CD14-positive monocyte (primary cell): ENCODE results near the gene ACHE. TPM values are rescaled to one million over a fixed set of nuclear protein-coding genes. Genes with fewer than 3 reads are reported as not detected.

Source experiments
- DNase-seq, 3 donors: peaks; one replicate each; pipeline ENCODE4 v3.0.0-alpha.2; 2011 to 2022
- H2AFZ ChIP-seq: 2 replicates; pipeline ENCODE4 v1.6.0; 2012; ENCODE audit warnings: mild to moderate bottlenecking, low read depth, low read length, inconsistent platforms; ENCODE audit not compliant: insufficient read depth, poor library complexity, severe bottlenecking
- H3K27ac ChIP-seq, 2 donors: 1 replicate in 1 of 2; 2 replicates in 1 of 2; pipeline ENCODE4 v1.5.1; 2012 to 2013; ENCODE audit warnings: low read length in 2 of 2, control low read depth in 1 of 2, inconsistent platforms in 1 of 2, low read depth in 1 of 2, mild to moderate bottlenecking in 1 of 2
- H3K27me3 ChIP-seq, 2 donors: one replicate each; pipeline versions ENCODE4 v1.6.0 to v1.6.1; 2011 to 2013; ENCODE audit warnings: low read length in 2 of 2; ENCODE audit not compliant: control insufficient read depth in 2 of 2, insufficient read depth in 2 of 2
- H3K36me3 ChIP-seq, 2 donors: replicated peaks in 1 of 2; 1 replicate in 1 of 2; 2 replicates in 1 of 2; pipeline versions ENCODE4 v1.5.1 to v1.6.1; 2012 to 2013; ENCODE audit warnings: low read length in 2 of 2, control low read depth in 1 of 2, inconsistent platforms in 1 of 2, mild to moderate bottlenecking in 1 of 2; ENCODE audit not compliant: insufficient read depth in 2 of 2, control insufficient read depth in 1 of 2
- H3K4me1 ChIP-seq, 2 donors: 1 replicate in 1 of 2; 2 replicates in 1 of 2; pipeline versions ENCODE4 v1.5.1 to v1.6.1; 2012 to 2013; ENCODE audit warnings: low read length in 2 of 2, control low read depth in 1 of 2, inconsistent platforms in 1 of 2, mild to moderate bottlenecking in 1 of 2, moderate library complexity in 1 of 2; ENCODE audit not compliant: insufficient read depth in 2 of 2, control insufficient read depth in 1 of 2
- H3K4me2 ChIP-seq: replicated peaks from 2 replicates; pipeline ENCODE3; 2012; ENCODE audit warnings: low read length, moderate library complexity, mild to moderate bottlenecking; ENCODE audit not compliant: poor library complexity, severe bottlenecking; ENCODE audit errors: extremely low read depth
- H3K4me3 ChIP-seq, 3 experiments: fragments of 200-600 bp in 1 of 3; sonication (generic) in 1 of 3; replicated peaks in 1 of 3; 1 replicate in 2 of 3; 2 replicates in 1 of 3; pipeline ENCODE4 v1.5.1; 2011 to 2013; ENCODE audit warnings: low read length in 3 of 3, mild to moderate bottlenecking in 3 of 3, control low read depth in 2 of 3, low read depth in 2 of 3, inconsistent platforms in 1 of 3, moderate library complexity in 1 of 3
- H3K79me2 ChIP-seq: 2 replicates; pipeline ENCODE4 v1.6.0; 2012; ENCODE audit warnings: mild to moderate bottlenecking, control low read depth, inconsistent platforms, low read length, moderate library complexity; ENCODE audit not compliant: insufficient read depth
- H3K9ac ChIP-seq: 2 replicates; pipeline ENCODE4 v1.6.0; 2017; ENCODE audit warnings: low read length, mild to moderate bottlenecking; ENCODE audit not compliant: insufficient read depth, poor library complexity, severe bottlenecking
- H3K9me3 ChIP-seq, 2 donors: replicated peaks in 1 of 2; 1 replicate in 1 of 2; 2 replicates in 1 of 2; pipeline versions ENCODE4 v1.5.1 to v1.6.1; 2012 to 2013; ENCODE audit warnings: low read length in 2 of 2, control low read depth in 1 of 2; ENCODE audit not compliant: control insufficient read depth in 1 of 2, insufficient read depth in 1 of 2
- H4K20me1 ChIP-seq: 2 replicates; pipeline ENCODE4 v1.6.0; 2012; ENCODE audit warnings: mild to moderate bottlenecking, low read length, control low read depth, moderate library complexity; ENCODE audit not compliant: insufficient read depth
- H3K27ac Mint-ChIP-seq, 7 donors: one replicate each; pipeline ENCODE4 v1.8.0; 2020; ENCODE audit warnings: mild to moderate bottlenecking in 7 of 7, mixed read lengths in 7 of 7, moderate library complexity in 6 of 7, inconsistent platforms in 2 of 7
- H3K27me3 Mint-ChIP-seq, 3 donors: one replicate each; pipeline ENCODE4 v1.8.0; 2021 to 2022; ENCODE audit warnings: low read depth in 3 of 3, mild to moderate bottlenecking in 3 of 3, mixed read lengths in 3 of 3, moderate library complexity in 3 of 3, inconsistent platforms in 1 of 3
- H3K36me3 Mint-ChIP-seq, 2 donors: one replicate each; pipeline ENCODE4 v1.8.0; 2020; ENCODE audit warnings: mixed read lengths in 2 of 2, inconsistent platforms in 1 of 2, mild to moderate bottlenecking in 1 of 2
- H3K4me1 Mint-ChIP-seq: one replicate; pipeline ENCODE4 v1.8.0; 2020; ENCODE audit warnings: mild to moderate bottlenecking, mixed read lengths
- H3K4me3 Mint-ChIP-seq, 2 donors: one replicate each; pipeline ENCODE4 v1.8.0; 2020; ENCODE audit warnings: mild to moderate bottlenecking in 2 of 2, mixed read lengths in 2 of 2, moderate library complexity in 1 of 2
- H3K9me3 Mint-ChIP-seq, 7 donors: one replicate each; pipeline ENCODE4 v1.8.0; 2020 to 2022; ENCODE audit warnings: mixed read lengths in 7 of 7, mild to moderate bottlenecking in 6 of 7, moderate library complexity in 6 of 7, inconsistent platforms in 2 of 7
- WGBS: methylation state at CpG from one replicate; pipeline ENCODE4 v1.1.5; 2013; ENCODE audit warnings: missing lambda C conversion rate; ENCODE audit not compliant: insufficient coverage; 5-methylcytosine and 5-hydroxymethylcytosine counted together
- intact Hi-C, 2 donors: fragments of 100-400 bp; cut with micrococcal nuclease; formaldehyde crosslinking; loops; one replicate each; pipeline versions ENCODE4 v1.15.0 to v1.15.1; 2023
- polyA plus RNA-seq, 3 donors: library from polyadenylated mRNA; depleted of rRNA in 1 of 3; unstranded in 2 of 3; stranded (reverse) in 1 of 3; fragments of 300-500 nt in 2 of 3; fragments of >200 nt in 1 of 3; fragmentation: Illumina TruSeq in 2 of 3; gene quantifications; 1 replicate in 2 of 3; 2 replicates in 1 of 3; pipeline ENCODE4 v1.2.3, GENCODE V29; 2012 to 2021
- small RNA-seq: library from RNA; depleted of rRNA; stranded (forward); fragments of <200 nt; gene quantifications from one replicate; pipeline ENCODE3, GENCODE V24; 2012; ENCODE audit warnings: low read depth; ENCODE audit not compliant: insufficient read length
- TF ChIP-seq, protein P1 (sequence below): fragments of 200-600 bp; IDR thresholded peaks from one replicate; pipeline ENCODE4 v1.8.0; 2022; ENCODE audit warnings: antibody characterized with exemption, mild to moderate bottlenecking

ACHE gene
- polyA plus RNA-seq, 3 donors: 0.19 TPM; not detected in 2

DNA sequence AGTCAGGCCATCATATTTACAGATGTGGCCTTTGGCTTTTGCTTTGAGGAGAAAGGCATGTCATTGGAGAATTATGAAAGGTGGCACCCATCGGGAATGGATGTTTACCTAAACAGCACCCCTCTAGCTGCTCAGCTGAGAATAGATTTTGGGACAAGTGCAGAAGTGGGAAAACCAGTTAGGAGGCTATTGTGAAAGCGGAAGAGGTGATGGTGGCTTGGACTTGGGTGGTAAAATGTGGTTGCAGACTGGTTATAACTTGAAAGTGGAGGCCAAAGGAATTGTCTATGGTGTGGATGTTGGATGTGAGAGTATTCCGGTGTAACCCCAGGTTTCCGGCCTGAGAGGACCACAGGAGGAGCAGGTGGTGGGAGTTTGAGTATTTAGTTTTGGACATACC lies 48.3 kb downstream of the ACHE start:
- TF ChIP-seq, protein P1, sequence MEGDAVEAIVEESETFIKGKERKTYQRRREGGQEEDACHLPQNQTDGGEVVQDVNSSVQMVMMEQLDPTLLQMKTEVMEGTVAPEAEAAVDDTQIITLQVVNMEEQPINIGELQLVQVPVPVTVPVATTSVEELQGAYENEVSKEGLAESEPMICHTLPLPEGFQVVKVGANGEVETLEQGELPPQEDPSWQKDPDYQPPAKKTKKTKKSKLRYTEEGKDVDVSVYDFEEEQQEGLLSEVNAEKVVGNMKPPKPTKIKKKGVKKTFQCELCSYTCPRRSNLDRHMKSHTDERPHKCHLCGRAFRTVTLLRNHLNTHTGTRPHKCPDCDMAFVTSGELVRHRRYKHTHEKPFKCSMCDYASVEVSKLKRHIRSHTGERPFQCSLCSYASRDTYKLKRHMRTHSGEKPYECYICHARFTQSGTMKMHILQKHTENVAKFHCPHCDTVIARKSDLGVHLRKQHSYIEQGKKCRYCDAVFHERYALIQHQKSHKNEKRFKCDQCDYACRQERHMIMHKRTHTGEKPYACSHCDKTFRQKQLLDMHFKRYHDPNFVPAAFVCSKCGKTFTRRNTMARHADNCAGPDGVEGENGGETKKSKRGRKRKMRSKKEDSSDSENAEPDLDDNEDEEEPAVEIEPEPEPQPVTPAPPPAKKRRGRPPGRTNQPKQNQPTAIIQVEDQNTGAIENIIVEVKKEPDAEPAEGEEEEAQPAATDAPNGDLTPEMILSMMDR: no peak
- intact Hi-C loops: no loop called here
- Histone ChIP-seq H3K27me3 (peaks cover 0 to 2% of the 10 kb centered on the region in 2 donors), H3K9me3 (no peaks in the 10 kb centered on the region), H4K20me1 (peaks cover 3% of the 10 kb centered on the region), H3K9ac (no peak overlapping the region), H3K79me2 (peaks cover 5% of the 10 kb centered on the region), H2AFZ (no peak overlapping the region), H3K27ac (no peak overlapping the region), H3K4me1 (peaks cover 7 to 8% of the 10 kb centered on the region in 2 donors), H3K4me3 (no peak overlapping the region), H3K4me2 (no peak overlapping the region), H3K36me3 (no peaks in the 10 kb centered on the region)
- 100% methylated on average over 3 of the region's 4 CpGs for WGBS
- Mint-ChIP-seq H3K27me3 (peaks cover 0 to 8% (median 0%) of the 10 kb centered on the region in 3 donors), H3K36me3 (no peaks in the 10 kb centered on the region), H3K4me3 (no peak overlapping the region), H3K4me1 (peaks cover 7% of the 10 kb centered on the region), H3K9me3 (no peaks in the 10 kb centered on the region), H3K27ac (no peak overlapping the region)
- DNase-seq: no peak

DNA sequence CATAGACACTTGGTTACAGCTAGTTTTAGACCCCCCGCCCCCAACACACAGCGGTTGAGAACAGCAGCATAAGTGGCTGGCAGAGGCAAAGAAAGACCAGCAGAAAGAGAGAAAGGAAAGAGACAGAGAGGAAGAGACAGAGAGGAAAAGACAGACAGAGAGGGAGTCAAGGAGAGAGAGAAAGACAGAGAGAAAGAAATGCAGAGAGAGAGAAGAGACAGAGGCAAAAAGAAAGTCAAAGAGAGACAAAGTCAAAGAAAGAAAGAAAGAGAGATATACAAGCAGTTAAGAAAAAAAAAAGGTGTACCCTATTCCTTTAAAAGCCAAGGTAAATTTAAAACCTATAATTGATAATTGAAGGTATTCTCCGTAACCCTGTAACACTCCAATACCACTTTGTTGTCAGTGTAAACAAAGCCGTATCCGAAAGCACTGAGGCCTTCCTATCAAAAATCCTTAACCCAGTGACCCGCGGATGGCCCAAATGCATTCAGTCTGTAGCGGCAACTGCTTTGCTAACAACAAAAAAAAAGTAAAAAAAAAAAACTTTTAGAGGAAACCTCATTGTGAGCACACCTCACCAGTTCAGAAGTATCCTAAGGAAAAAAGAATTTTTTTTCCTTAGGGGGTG lies 55.1 kb downstream of the ACHE start:
- Mint-ChIP-seq H3K9me3 (no peaks in the 10 kb centered on the region), H3K4me1 (peaks cover 18% of the 10 kb centered on the region), H3K27me3 (peaks cover 2 to 5% (median 2%) of the 10 kb centered on the region in 3 donors), H3K27ac (no peak overlapping the region), H3K4me3 (no peak overlapping the region), H3K36me3 (no peaks in the 10 kb centered on the region)
- Histone ChIP-seq H3K9me3 (no peaks in the 10 kb centered on the region), H3K36me3 (no peaks in the 10 kb centered on the region), H3K4me2 (no peak overlapping the region), H3K27ac (no peak overlapping the region), H3K4me1 (peaks cover 16 to 17% of the 10 kb centered on the region in 2 donors), H4K20me1 (no peaks in the 10 kb centered on the region), H2AFZ (no peak overlapping the region), H3K9ac (no peak overlapping the region), H3K27me3 (no peaks in the 10 kb centered on the region), H3K4me3 (no peak overlapping the region), H3K79me2 (no peaks in the 10 kb centered on the region)
- TF ChIP-seq, protein P1: no peak
- no CpG with 5 or more reads among the region's 8 CpGs for WGBS
- intact Hi-C loops: no loop called here
- no peak for DNase-seq

Small RNA genes lying within 50 kb of the gene (small RNA-seq; reads per million reads assigned to genes)
- gene RN7SL549P (not detected), gene RPS29P15 (not detected)

Other genes starting within 250 kb of the ACHE start
- gene ACTL6B, start 239.4 kb downstream of the ACHE start, polyA plus RNA-seq: not detected
- gene GNB2, start 222.1 kb downstream of the ACHE start, polyA plus RNA-seq: 100 to 1,000 TPM in 1 of 3 donors, 10 to 100 TPM in 2; 90.0 to 436 (median 94.6) TPM
- 10 to 100 TPM in 1 of 3 donors, under 1 TPM in 2; 0.30 to 30.6 (median 0.34) TPM for gene GIGYF1, start 201.6 kb downstream of the ACHE start, polyA plus RNA-seq
- gene POP7, start 189.8 kb downstream of the ACHE start, polyA plus RNA-seq: 10 to 100 TPM; 11.1 to 48.5 (median 41.6) TPM
- not detected for gene EPO, start 175.4 kb downstream of the ACHE start, polyA plus RNA-seq
- gene ZAN, start 162.3 kb downstream of the ACHE start, polyA plus RNA-seq: not detected
- gene EPHB4, start 68.4 kb downstream of the ACHE start, polyA plus RNA-seq: 1 to 10 TPM; 5.0 to 6.5 (median 5.7) TPM
- 100 to 1,000 TPM in 1 of 3 donors, 10 to 100 TPM in 2; 18.8 to 119 (median 19.3) TPM for gene SLC12A9, start 43.2 kb downstream of the ACHE start, polyA plus RNA-seq
- gene TRIP6, start 28.5 kb downstream of the ACHE start, polyA plus RNA-seq: 1 to 10 TPM; 1.9 to 5.9 (median 5.8) TPM
- gene SRRT, start 20.8 kb downstream of the ACHE start, polyA plus RNA-seq: 100 to 1,000 TPM in 1 of 3 donors, 10 to 100 TPM in 2; 26.9 to 116 (median 29.6) TPM
- under 1 TPM; 0.57 to 0.76 (median 0.57) TPM for gene UFSP1, start 6.2 kb downstream of the ACHE start, polyA plus RNA-seq
- not detected for gene MUC3A, start 53.6 kb upstream of the ACHE start, polyA plus RNA-seq
- gene MUC12, start 73.7 kb upstream of the ACHE start, polyA plus RNA-seq: under 1 TPM in 1 of 3 donors, not detected in 2; 0.44 TPM
- gene MUC17, start 124.2 kb upstream of the ACHE start, polyA plus RNA-seq: not detected
- gene TRIM56, start 189.6 kb upstream of the ACHE start, polyA plus RNA-seq: 1 to 10 TPM in 2 of 3 donors, under 1 TPM in 1; 0.66 to 9.4 (median 1.2) TPM
- gene SERPINE1, start 231.2 kb upstream of the ACHE start, polyA plus RNA-seq: under 1 TPM; 0.07 to 0.21 (median 0.16) TPM